Measurements from ENCODE around the gene PRR35.

- TF ChIP-seq CTCF (IDR thresholded peaks at IDR 0.05) = no peak
- no peak for TF ChIP-seq ZFX (IDR thresholded peaks at IDR 0.05; ENCODE audit: borderline replicate concordance)
Observed at GRCh38 chr16:595942-596735, 35.9 kb downstream of the PRR35 start.

Data from 22Rv1 (cell line).